ENCODE data around the gene JAKMIP2.

DNA sequence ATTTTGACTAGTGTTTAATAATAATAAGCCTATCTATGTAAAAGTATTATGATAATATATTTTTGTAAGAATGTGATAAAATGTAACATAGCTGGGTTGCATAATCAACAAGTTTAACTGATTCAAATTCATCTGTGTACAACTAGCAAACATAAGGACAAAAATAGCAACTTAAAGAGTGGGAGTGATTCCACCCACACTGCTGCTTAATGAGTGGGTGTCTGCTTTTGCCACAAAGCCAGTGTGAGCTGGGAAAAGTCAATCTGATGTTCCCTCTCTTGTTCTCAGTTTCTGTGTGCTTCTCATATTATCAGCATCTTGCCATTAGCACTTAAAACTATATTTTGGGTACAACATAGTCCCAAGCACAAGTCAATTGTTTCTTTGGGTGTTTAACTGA is 161.5 kb downstream of the JAKMIP2 start:
- no peak for TF ChIP-seq POLR2A (IDR thresholded peaks at IDR 0.05; ENCODE audit: low read length)
- no peak for TF ChIP-seq GATA1 (IDR thresholded peaks at IDR 0.05; ENCODE audit: low read depth, low read length)
